Osteoblast (primary cell): ENCODE results near the gene SLC39A9. TPM values are rescaled to one million over a fixed set of nuclear protein-coding genes. Genes with fewer than 3 reads are reported as not detected.
"Not testable (repeated sequence)": the region's sequence is repeated elsewhere in the genome, so short reads cannot be mapped to it uniquely, and the experiment has no call there.

Experiments
- DNase-seq: peaks from one replicate; pipeline ENCODE4 v3.0.0; 2011; ENCODE audit warnings: low spot score, mixed read lengths; ENCODE audit not compliant: insufficient read length; ENCODE audit errors: missing footprints
- H2AFZ ChIP-seq: 2 replicates; pipeline ENCODE4 v1.6.0; 2011; ENCODE audit warnings: mild to moderate bottlenecking, low read length
- H3K27ac ChIP-seq: 2 replicates; pipeline ENCODE4 v1.5.1; 2011; ENCODE audit warnings: mild to moderate bottlenecking, low read depth, low read length, moderate library complexity
- H3K27me3 ChIP-seq: 2 replicates; pipeline ENCODE4 v1.6.0; 2012; ENCODE audit warnings: mild to moderate bottlenecking, control low read depth, inconsistent platforms, low read length, moderate library complexity; ENCODE audit not compliant: insufficient read depth
- H3K36me3 ChIP-seq: 2 replicates; pipeline ENCODE4 v1.5.1; 2011; ENCODE audit warnings: mild to moderate bottlenecking, low read length, control low read depth, moderate library complexity; ENCODE audit not compliant: insufficient read depth
- H3K4me1 ChIP-seq: 2 replicates; pipeline ENCODE4 v1.5.1; 2011; ENCODE audit warnings: mild to moderate bottlenecking, low read length, control low read depth, moderate library complexity; ENCODE audit not compliant: insufficient read depth
- H3K4me2 ChIP-seq: 2 replicates; pipeline ENCODE4 v1.6.0; 2011; ENCODE audit warnings: mild to moderate bottlenecking, low read length; ENCODE audit not compliant: insufficient read depth
- H3K4me3 ChIP-seq: fragments of 200-600 bp; sonication (generic); 3 replicates; pipeline ENCODE4 v1.5.1; 2012; ENCODE audit warnings: mild to moderate bottlenecking, low read length, inconsistent platforms; ENCODE audit not compliant: insufficient read depth
- H3K79me2 ChIP-seq: 2 replicates; pipeline ENCODE4 v1.6.0; 2012; ENCODE audit warnings: mild to moderate bottlenecking, low read length, control low read depth, inconsistent platforms; ENCODE audit not compliant: insufficient read depth
- H3K9me3 ChIP-seq: 2 replicates; pipeline ENCODE4 v1.5.1; 2011; ENCODE audit warnings: low read depth, low read length, control low read depth
- H4K20me1 ChIP-seq: 2 replicates; pipeline ENCODE4 v1.6.0; 2012; ENCODE audit warnings: mild to moderate bottlenecking, low read length, control low read depth; ENCODE audit not compliant: insufficient read depth
- total RNA-seq: library from RNA; depleted of rRNA; stranded (reverse); fragments of >200 nt; gene quantifications from 2 replicates; pipeline ENCODE4 v1.2.3, GENCODE V29; 2012
- TF ChIP-seq, protein P1 (sequence below): IDR thresholded peaks from 2 replicates; pipeline ENCODE4 v1.5.1; 2011; ENCODE audit warnings: mild to moderate bottlenecking, low read depth, low read length, moderate library complexity; ENCODE audit errors: extremely low read depth

Gene SLC39A9
- total RNA-seq, 1 donor: 163 TPM

DNA sequence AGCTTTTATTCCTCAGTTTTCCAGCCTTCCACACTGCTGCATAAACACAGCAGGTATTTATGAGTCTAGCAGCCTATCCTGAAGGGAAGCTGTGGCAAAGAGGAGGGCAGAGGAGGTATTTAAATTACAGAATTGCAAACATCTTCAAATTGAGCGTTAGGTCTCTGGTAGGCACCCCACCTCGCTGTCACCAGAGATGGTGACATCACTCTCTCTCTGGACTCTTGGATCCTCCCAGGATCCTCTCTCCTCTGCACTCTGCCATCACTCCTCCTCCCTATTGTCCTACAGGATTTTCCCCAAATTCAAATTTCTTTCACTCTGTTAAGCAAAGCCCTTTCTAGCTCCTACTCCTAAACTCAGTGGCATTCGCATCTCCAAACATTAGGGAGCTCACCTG, 92.7 kb downstream of the SLC39A9 start:
- Histone ChIP-seq H2AFZ (no peak overlapping the region), H3K27ac (no peak overlapping the region), H3K79me2 (no peaks in the 10 kb centered on the region), H3K36me3 (no peaks in the 10 kb centered on the region), H3K4me2 (no peak overlapping the region), H3K27me3 (peaks cover 44% of the 10 kb centered on the region), H3K4me1 (no peaks in the 10 kb centered on the region), H3K9me3 (no peaks in the 10 kb centered on the region), H3K4me3 (no peak overlapping the region), H4K20me1 (no peaks in the 10 kb centered on the region)
- no peak for DNase-seq
- TF ChIP-seq, protein P1, sequence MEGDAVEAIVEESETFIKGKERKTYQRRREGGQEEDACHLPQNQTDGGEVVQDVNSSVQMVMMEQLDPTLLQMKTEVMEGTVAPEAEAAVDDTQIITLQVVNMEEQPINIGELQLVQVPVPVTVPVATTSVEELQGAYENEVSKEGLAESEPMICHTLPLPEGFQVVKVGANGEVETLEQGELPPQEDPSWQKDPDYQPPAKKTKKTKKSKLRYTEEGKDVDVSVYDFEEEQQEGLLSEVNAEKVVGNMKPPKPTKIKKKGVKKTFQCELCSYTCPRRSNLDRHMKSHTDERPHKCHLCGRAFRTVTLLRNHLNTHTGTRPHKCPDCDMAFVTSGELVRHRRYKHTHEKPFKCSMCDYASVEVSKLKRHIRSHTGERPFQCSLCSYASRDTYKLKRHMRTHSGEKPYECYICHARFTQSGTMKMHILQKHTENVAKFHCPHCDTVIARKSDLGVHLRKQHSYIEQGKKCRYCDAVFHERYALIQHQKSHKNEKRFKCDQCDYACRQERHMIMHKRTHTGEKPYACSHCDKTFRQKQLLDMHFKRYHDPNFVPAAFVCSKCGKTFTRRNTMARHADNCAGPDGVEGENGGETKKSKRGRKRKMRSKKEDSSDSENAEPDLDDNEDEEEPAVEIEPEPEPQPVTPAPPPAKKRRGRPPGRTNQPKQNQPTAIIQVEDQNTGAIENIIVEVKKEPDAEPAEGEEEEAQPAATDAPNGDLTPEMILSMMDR: no peak

DNA sequence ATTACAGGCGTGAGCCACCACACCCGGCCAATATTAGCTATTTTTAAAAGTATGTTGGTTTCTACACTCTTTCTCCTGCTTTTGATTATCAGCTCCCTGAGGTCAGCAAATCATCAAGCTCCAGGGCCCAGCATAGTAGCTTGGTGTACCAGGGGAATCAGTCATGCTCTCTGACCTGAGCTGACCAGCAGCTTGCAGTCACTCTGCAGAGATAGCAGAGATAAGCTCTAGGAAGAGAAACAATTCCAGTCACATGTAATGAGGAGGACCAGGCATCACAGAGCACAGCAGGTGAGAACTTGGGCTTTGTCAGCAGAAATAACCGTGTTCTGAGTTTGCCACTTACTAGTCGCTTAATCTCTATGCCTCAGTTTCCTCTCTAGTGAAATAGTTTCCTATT, 94.5 kb downstream of the SLC39A9 start:
- Histone ChIP-seq H3K4me2 (no peak overlapping the region), H3K27ac (no peak overlapping the region), H2AFZ (no peak overlapping the region), H3K79me2 (no peaks in the 10 kb centered on the region), H3K9me3 (no peaks in the 10 kb centered on the region), H3K36me3 (no peaks in the 10 kb centered on the region), H3K4me1 (no peaks in the 10 kb centered on the region), H3K4me3 (no peak overlapping the region), H3K27me3 (peaks cover 30% of the 10 kb centered on the region), H4K20me1 (no peaks in the 10 kb centered on the region)
- TF ChIP-seq, protein P1: no peak
- no peak for DNase-seq

DNA sequence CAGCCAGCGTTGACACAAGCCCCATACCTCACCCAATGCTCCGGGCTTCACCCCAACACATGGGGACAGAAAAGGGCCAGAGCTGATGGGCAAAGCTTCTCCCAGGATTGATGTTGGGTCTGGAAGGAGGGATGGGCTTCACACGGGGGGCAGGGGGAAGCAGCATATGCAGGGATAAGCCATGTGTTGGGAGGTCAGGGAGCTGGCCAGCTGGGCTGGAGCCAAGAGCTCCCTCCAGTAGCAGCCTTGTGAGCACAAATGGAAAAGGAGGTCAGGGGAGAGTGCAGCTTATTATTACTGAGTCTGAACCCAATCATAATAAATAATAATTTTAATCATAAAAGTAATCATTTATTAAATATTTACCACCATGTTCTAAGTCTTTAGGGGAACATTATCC, 95.3 kb downstream of the SLC39A9 start:
- H3K27me3 ChIP-seq: peaks cover 24% of the 10 kb centered on the region
- H3K36me3 ChIP-seq: no peaks in the 10 kb centered on the region
- H3K27ac ChIP-seq: no peak overlapping the region
- H3K4me1 ChIP-seq: no peaks in the 10 kb centered on the region
- H3K4me2 ChIP-seq: no peak overlapping the region
- no peak overlapping the region for H3K4me3 ChIP-seq
- TF ChIP-seq, protein P1: no peak
- DNase-seq: no peak
- no peaks in the 10 kb centered on the region for H4K20me1 ChIP-seq
- H3K9me3 ChIP-seq: no peaks in the 10 kb centered on the region
- no peaks in the 10 kb centered on the region for H3K79me2 ChIP-seq
- H2AFZ ChIP-seq: no peak overlapping the region

DNA sequence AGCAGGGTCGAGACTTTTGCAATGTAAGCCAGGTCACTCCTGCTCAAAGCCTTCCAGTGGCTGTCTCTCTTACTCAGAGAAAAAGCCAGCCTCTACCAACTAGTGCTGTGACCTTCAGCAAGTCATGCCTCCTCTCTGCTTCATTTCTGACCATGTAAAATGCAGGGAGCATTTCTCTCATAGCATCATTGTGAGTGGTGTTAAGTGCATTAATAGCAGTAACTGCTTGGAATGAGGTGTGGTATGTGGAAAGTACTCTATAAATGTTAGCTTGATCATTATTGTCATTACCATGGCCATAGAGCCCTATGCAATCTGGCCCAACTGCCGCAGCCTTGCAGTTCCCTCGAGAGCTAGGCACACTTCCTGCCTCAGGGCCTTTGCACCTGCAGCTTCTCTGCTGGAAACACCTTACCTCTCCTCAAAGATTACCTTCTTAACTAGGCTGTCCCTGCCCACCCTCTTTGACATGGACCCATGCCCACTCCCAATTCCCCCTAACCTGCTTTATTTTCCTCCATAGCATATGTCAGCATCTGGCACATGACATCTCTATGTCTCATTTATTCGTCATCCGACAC, 96.9 kb downstream of the SLC39A9 start:
- Histone ChIP-seq H3K27me3 (peaks cover 24% of the 10 kb centered on the region), H3K27ac (no peak overlapping the region), H3K4me1 (no peaks in the 10 kb centered on the region), H2AFZ (no peak overlapping the region), H3K9me3 (no peaks in the 10 kb centered on the region), H3K4me2 (no peak overlapping the region), H3K4me3 (no peak overlapping the region), H3K79me2 (no peaks in the 10 kb centered on the region), H3K36me3 (no peaks in the 10 kb centered on the region), H4K20me1 (no peaks in the 10 kb centered on the region)
- TF ChIP-seq, protein P1: no peak
- no peak for DNase-seq

DNA sequence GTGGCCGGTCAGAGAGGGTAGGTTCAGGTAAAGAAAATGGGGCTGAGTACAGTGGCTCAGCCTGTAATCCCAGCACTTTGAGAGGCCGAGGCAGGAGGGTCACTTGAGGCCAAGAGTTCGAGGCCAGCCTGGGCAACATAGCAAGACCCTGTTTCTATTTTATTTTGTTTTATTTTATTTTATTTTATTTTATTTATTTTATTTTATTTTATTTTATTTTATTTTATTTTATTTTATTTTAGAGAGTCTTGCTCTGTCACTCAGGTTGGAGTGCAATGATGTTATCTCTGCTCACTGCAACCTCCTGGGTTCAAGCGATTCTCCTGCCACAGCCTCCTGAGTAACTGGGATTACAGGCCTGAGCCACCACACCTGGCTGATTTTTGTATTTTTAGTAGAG, 99.4 kb downstream of the SLC39A9 start:
- peaks cover 22% of the 10 kb centered on the region for H3K27me3 ChIP-seq
- not testable (repeated sequence) for H3K4me2 ChIP-seq, DNase-seq

DNA sequence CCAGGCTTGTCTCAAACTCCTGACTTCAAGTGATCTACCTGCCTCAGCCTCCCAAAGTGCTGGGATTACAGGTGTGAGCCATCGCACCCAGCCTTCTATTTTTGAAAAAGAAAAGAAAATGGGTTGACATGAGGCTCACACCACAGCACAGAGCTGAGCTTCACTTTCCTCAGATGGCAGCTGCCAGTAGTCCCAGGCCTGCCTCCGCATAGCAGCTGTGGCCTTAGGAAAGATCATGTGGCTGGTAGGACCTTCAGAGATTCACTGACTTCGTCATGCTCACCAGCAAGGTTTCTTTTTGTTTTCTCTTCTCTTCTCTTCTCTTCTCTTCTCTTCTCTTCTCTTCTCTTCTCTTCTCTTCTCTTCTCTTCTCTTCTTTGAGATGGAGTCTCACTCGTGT, 99.8 kb downstream of the SLC39A9 start:
- DNase-seq, H4K20me1 ChIP-seq, H3K27ac ChIP-seq, H3K4me2 ChIP-seq, H3K4me1 ChIP-seq, H3K4me3 ChIP-seq, H3K36me3 ChIP-seq, H3K79me2 ChIP-seq, H3K9me3 ChIP-seq, H2AFZ ChIP-seq: not testable (repeated sequence)
- H3K27me3 ChIP-seq: peaks cover 18% of the 10 kb centered on the region

More for the DNA sequence above, 99.4 kb downstream of the SLC39A9 start:
- H3K4me1 ChIP-seq, H3K36me3 ChIP-seq, H2AFZ ChIP-seq, H4K20me1 ChIP-seq, H3K9me3 ChIP-seq, H3K4me3 ChIP-seq, H3K27ac ChIP-seq, H3K79me2 ChIP-seq: not testable (repeated sequence)
